Measurements from ENCODE around the gene UVRAG.

GRCh38 chr11:76030286-76030685 lies 215.3 kb downstream of the UVRAG start:
- TF ChIP-seq CREB1 (IDR thresholded peaks at IDR 0.05; ENCODE audit: low read depth) (no peak), CEBPB (IDR thresholded peaks at IDR 0.05) (no peak), EP300 (IDR thresholded peaks at IDR 0.05; ENCODE audit: borderline replicate concordance) (no peak), REST (IDR thresholded peaks at IDR 0.05; ENCODE audit: low read depth) (no peak), FOXM1 (IDR thresholded peaks at IDR 0.05; ENCODE audit: borderline replicate concordance, low read depth) (no peak), EGR1 (IDR thresholded peaks at IDR 0.05) (no peak), TEAD4 (IDR thresholded peaks at IDR 0.05) (no peak), TCF12 (IDR thresholded peaks at IDR 0.05; ENCODE audit: low read depth) (no peak)

Data from Ishikawa (cell line).